ENCODE measurements around the gene PRPF19.

- TF ChIP-seq CTCF (IDR thresholded peaks at IDR 0.05; ENCODE audit: insufficient read depth, low read depth, low read length), result no peak
- no peak for TF ChIP-seq EZH2 (IDR thresholded peaks at IDR 0.05; ENCODE audit: insufficient read depth, low read length)
These were observed 19.5 kb upstream of the PRPF19 start for GRCh38 chr11:60925868-60926267.

Data from astrocyte (in vitro differentiated cells and primary cell).